ENCODE measurements around the gene MRPS27. TPM values are rescaled to one million over a fixed set of nuclear protein-coding genes. Genes with fewer than 3 reads are reported as not detected.

MRPS27 gene
- total RNA-seq, 1 experiment from 2014 or later = 127 TPM

GRCh38 chr5:72209147-72210115 is 110.6 kb downstream of the MRPS27 start:
- no peaks in the 10 kb centered on the region for H3K27me3 ChIP-seq (ENCODE audit: control insufficient read depth, insufficient read depth, low read length)
- H3K36me3 ChIP-seq (replicated peaks; ENCODE audit: control insufficient read depth, insufficient read depth, low read length) = peaks cover 9% of the 10 kb centered on the region
- no peak overlapping the region for H3K4me3 ChIP-seq (ENCODE audit: insufficient read depth, low read depth, low read length)
- DNase-seq = no peak

DNA sequence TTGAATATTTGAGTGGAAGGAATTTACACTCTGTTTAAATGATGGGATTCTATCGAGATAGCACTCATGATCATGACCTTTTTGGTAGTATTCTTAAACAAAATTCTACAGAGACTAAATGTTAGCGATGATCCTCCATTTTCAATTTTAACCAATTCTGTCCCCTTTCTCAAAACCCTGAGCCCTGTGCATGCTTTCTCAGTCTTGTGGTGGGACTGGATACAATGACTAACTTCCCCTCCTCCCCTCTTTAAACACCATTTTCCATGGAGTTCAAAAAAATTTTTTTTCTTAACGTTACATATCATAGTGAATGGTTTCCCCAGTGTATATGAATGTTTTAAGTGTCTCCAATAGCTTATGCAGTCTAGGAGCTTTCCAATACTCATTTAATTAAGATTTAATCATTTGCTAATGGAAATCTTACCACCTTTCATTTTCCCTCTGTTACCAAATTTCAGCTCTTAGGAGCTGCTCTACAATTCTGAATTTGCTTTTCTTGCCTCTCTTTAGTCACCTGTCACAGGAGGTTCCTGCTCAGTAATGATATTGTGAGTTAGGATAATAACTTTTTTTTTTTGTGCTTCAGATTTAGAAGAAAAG is 111.6 kb downstream of the MRPS27 start:
- DNase-seq = no peak
- no peaks in the 10 kb centered on the region for H3K27me3 ChIP-seq (ENCODE audit: control insufficient read depth, insufficient read depth, low read length)
- peaks cover 15% of the 10 kb centered on the region for H3K36me3 ChIP-seq (replicated peaks; ENCODE audit: control insufficient read depth, insufficient read depth, low read length)
- no peak overlapping the region for H3K4me3 ChIP-seq (ENCODE audit: insufficient read depth, low read depth, low read length)

- peaks cover 17% of the 10 kb centered on the region for H3K36me3 ChIP-seq (replicated peaks; ENCODE audit: control insufficient read depth, insufficient read depth, low read length)
- DNase-seq = no peak
Measured at GRCh38 chr5:72206994-72207393, 113.0 kb downstream of the MRPS27 start.

DNA sequence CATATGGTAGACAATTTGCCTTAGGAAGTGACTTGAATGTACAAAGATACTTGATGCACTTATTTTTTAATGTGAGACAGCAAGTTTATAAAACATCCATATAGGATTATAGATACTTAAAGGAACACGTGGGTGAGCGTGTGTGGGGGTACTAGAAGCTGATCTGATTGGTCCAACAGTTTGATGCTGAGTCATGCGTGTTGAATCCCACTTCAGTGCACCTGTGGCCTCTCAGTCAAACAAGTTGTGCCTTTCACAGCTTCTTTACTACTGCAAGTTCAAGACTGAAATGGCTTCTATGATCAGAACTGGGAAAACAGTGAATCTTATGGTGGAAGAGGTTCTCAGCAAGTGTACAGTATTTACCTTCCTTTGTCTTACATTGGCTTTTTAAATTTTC is 113.9 kb downstream of the MRPS27 start:
- Histone ChIP-seq H3K4me3 (ENCODE audit: insufficient read depth, low read depth, low read length) (no peak overlapping the region), H3K27me3 (ENCODE audit: control insufficient read depth, insufficient read depth, low read length) (no peaks in the 10 kb centered on the region), H3K36me3 (replicated peaks; ENCODE audit: control insufficient read depth, insufficient read depth, low read length) (peaks cover 17% of the 10 kb centered on the region)
- DNase-seq = no peak

More at GRCh38 chr5:72206994-72207393, 113.0 kb downstream of the MRPS27 start:
- H3K4me3 ChIP-seq (ENCODE audit: insufficient read depth, low read depth, low read length) = no peak overlapping the region
- H3K27me3 ChIP-seq (ENCODE audit: control insufficient read depth, insufficient read depth, low read length) = no peaks in the 10 kb centered on the region

DNA sequence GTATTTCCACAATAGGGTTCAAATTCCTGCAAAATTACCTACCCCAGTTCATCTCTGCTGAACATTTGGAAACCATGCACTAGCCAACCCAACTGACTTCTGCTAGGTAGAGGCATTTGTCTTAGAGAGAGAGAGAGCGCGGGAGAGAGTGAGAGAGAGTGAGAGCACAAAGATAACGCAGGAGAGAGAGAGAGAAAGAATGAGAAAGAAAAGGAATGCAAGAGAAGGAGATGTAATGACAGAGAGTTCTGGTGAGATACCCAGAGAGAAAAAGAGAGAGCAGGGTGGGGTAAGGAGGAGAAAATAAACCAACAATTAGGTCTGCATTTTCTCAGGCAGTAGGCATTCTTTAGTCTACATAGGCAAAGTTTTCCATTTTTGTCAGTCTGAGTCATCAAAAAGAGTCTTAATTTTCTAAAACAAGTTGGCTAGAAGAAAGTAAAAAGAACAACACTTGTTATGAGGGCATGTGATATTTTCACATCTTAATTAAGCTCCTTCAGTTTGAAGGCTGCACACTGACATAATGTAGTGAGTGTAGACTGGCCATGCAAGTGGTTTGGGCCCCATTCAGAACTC is 114.5 kb downstream of the MRPS27 start:
- no peak overlapping the region for H3K4me3 ChIP-seq (ENCODE audit: insufficient read depth, low read depth, low read length)
- peaks cover 17% of the 10 kb centered on the region for H3K36me3 ChIP-seq (replicated peaks; ENCODE audit: control insufficient read depth, insufficient read depth, low read length)
- DNase-seq = no peak
- H3K27me3 ChIP-seq (ENCODE audit: control insufficient read depth, insufficient read depth, low read length) = no peaks in the 10 kb centered on the region

- no peak for DNase-seq
- peaks cover 20% of the 10 kb centered on the region for H3K36me3 ChIP-seq (replicated peaks; ENCODE audit: control insufficient read depth, insufficient read depth, low read length)
- H3K4me3 ChIP-seq (ENCODE audit: insufficient read depth, low read depth, low read length) = no peak overlapping the region
- no peaks in the 10 kb centered on the region for H3K27me3 ChIP-seq (ENCODE audit: control insufficient read depth, insufficient read depth, low read length)
Measured at GRCh38 chr5:72204946-72205345, 115.1 kb downstream of the MRPS27 start.

DNA sequence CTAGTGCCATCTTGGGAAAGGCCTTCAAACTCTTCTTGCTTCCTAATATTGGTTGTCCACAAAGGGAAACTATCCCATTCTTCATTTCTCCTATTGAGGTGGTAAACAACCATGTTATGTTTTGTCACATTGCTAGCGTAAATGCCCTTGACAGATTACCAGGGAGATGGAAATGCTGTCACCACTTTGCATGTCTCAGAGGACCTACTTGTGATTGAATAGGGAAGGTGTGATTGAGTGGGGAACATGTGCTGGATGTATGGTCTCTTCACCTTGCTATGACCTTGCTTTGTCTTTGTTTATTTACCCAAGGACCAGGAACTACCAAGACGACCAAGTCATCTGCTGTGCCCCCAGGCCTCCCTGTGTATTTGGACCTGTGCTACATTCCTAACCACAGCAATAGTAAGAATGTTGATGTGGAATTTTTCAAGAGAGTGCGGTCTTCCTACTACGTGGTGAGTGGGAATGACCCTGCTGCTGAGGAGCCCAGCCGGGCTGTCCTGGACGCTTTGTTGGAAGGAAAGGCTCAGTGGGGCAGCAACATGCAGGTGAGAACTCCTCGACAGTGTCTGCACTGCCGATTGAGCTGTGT is 116.7 kb downstream of the MRPS27 start:
- Histone ChIP-seq H3K4me3 (ENCODE audit: insufficient read depth, low read depth, low read length) (no peak overlapping the region), H3K36me3 (replicated peaks; ENCODE audit: control insufficient read depth, insufficient read depth, low read length) (peaks cover 22% of the 10 kb centered on the region), H3K27me3 (ENCODE audit: control insufficient read depth, insufficient read depth, low read length) (no peaks in the 10 kb centered on the region)
- DNase-seq = no peak

DNA sequence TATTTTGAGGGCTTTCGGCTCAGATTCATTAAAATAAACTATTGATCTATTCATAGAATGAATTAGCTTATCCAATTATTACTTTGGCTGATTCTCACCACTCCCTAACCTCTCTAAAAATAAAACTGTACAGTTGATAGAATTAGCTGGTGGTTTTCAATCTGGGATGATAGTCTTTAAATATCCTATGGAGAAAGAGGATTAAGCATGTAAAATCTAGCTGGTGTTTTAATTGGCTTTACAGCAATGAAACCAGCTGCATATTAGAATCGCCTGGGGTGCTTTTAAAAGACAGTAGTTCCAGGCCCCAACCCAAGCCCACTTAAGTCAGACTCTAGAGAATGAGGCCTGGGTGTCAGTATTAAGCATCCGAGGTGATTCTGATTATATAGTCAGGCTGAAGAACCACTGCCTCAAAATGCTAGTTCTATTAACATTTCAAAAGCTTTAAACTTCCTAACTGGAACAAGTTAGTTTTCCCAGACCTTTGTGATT is 117.7 kb downstream of the MRPS27 start:
- H3K36me3 ChIP-seq (replicated peaks; ENCODE audit: control insufficient read depth, insufficient read depth, low read length) = peaks cover 29% of the 10 kb centered on the region
- H3K4me3 ChIP-seq (ENCODE audit: insufficient read depth, low read depth, low read length) = no peak overlapping the region
- DNase-seq = no peak
- no peaks in the 10 kb centered on the region for H3K27me3 ChIP-seq (ENCODE audit: control insufficient read depth, insufficient read depth, low read length)

- Histone ChIP-seq H3K27me3 (ENCODE audit: control insufficient read depth, insufficient read depth, low read length) (no peaks in the 10 kb centered on the region), H3K36me3 (replicated peaks; ENCODE audit: control insufficient read depth, insufficient read depth, low read length) (peaks cover 28% of the 10 kb centered on the region), H3K4me3 (ENCODE audit: insufficient read depth, low read depth, low read length) (no peak overlapping the region)
- DNase-seq = no peak
Measured at GRCh38 chr5:72199681-72200080, 120.4 kb downstream of the MRPS27 start.

DNA sequence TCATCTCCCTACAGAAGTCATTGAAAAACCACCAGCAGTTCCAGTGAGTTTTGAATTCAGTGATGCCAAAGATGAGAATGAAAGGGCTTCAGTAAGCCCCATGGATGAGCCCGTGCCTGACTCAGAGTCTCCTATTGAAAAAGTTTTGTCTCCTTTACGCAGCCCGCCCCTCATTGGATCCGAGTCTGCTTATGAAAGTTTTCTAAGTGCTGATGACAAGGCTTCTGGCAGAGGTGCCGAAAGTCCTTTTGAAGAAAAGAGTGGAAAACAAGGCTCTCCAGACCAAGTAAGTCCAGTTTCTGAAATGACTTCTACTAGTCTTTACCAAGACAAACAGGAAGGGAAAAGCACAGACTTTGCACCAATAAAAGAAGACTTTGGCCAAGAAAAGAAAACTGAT is 122.6 kb downstream of the MRPS27 start:
- H3K36me3 ChIP-seq (replicated peaks; ENCODE audit: control insufficient read depth, insufficient read depth, low read length) = peaks cover 26% of the 10 kb centered on the region

GRCh38 chr5:72195581-72195980 is 124.5 kb downstream of the MRPS27 start:
- no peak overlapping the region for H3K4me3 ChIP-seq (ENCODE audit: insufficient read depth, low read depth, low read length)
- H3K27me3 ChIP-seq (ENCODE audit: control insufficient read depth, insufficient read depth, low read length) = no peaks in the 10 kb centered on the region
- no peak for DNase-seq
- peaks cover 26% of the 10 kb centered on the region for H3K36me3 ChIP-seq (replicated peaks; ENCODE audit: control insufficient read depth, insufficient read depth, low read length)

More for the DNA sequence above, 122.6 kb downstream of the MRPS27 start:
- DNase-seq = no peak
- H3K4me3 ChIP-seq (ENCODE audit: insufficient read depth, low read depth, low read length) = no peak overlapping the region
- H3K27me3 ChIP-seq (ENCODE audit: control insufficient read depth, insufficient read depth, low read length) = no peaks in the 10 kb centered on the region

DNA sequence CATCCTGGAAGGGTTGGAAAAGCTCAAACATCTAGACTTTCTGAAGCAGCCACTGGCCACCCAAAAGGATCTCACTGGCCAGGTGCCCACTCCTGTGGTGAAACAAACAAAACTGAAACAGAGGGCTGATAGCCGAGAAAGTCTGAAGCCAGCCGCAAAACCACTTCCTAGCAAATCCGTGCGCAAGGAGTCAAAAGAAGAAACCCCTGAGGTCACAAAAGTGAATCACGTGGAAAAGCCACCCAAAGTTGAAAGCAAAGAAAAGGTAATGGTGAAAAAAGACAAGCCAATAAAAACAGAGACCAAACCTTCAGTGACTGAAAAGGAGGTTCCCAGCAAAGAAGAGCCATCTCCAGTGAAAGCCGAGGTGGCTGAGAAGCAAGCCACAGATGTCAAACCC is 125.2 kb downstream of the MRPS27 start:
- Histone ChIP-seq H3K27me3 (ENCODE audit: control insufficient read depth, insufficient read depth, low read length) (no peaks in the 10 kb centered on the region), H3K36me3 (replicated peaks; ENCODE audit: control insufficient read depth, insufficient read depth, low read length) (peaks cover 23% of the 10 kb centered on the region), H3K4me3 (ENCODE audit: insufficient read depth, low read depth, low read length) (no peak overlapping the region)
- DNase-seq = no peak

- Histone ChIP-seq H3K36me3 (replicated peaks; ENCODE audit: control insufficient read depth, insufficient read depth, low read length) (peaks cover 13% of the 10 kb centered on the region), H3K4me3 (ENCODE audit: insufficient read depth, low read depth, low read length) (no peak overlapping the region), H3K27me3 (ENCODE audit: control insufficient read depth, insufficient read depth, low read length) (no peaks in the 10 kb centered on the region)
- DNase-seq = no peak
Measured at GRCh38 chr5:72191404-72191803, 128.6 kb downstream of the MRPS27 start.

DNA sequence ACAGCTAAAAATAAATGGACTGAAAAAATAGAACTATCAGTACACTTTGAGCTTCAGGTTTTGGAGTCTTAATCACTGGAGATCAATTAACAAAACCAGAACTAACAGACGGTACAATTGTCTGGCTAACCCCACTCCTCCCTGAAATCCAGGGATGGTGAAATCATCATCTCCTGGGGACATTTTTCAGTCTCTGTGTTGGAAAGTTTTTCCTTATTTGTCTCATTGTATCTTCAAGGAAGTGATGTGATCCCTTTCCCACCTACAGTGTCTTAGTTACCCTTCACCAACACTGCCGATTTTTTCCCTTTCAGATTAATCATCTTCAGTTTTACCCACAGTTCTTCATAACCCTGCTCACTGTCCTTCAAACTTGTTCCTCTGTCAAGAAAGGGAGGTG is 130.9 kb downstream of the MRPS27 start:
- DNase-seq = no peak
- H3K36me3 ChIP-seq (replicated peaks; ENCODE audit: control insufficient read depth, insufficient read depth, low read length) = peaks cover 10% of the 10 kb centered on the region
- no peaks in the 10 kb centered on the region for H3K27me3 ChIP-seq (ENCODE audit: control insufficient read depth, insufficient read depth, low read length)
- no peak overlapping the region for H3K4me3 ChIP-seq (ENCODE audit: insufficient read depth, low read depth, low read length)
